ENCODE results near the gene MRGPRX2.
A peak's percentile ranks its signal among the peaks of the same experiment; 100 is the strongest.

The MRGPRX2 gene

DNA sequence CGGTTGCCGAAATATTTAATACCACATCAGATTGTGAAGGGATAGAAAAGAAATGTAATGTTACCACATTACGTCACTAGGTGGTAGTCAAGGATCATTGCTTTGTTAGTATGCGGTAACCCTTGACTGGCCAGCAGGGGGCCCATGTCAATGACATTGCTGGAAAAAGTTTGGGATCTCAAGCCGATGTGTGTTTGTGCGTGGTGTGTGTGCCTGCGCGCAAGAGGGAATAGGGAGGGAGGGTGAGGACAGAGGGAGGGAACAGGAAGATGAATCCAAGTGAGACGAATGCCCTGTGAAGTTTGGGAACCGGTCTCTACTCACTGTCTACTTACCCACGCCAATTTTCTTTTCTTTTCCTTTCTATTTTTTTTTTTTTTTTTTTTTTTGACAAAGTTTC, 10.7 kb upstream of the MRGPRX2 start:
- DNase-seq (ENCODE audit: low read depth), result peak; percentile 64
- H3K4me3 ChIP-seq (ENCODE audit: control insufficient read depth, low read depth, low read length), result peak overlapping the region; percentile 8
- peak; percentile 99 for TF ChIP-seq CTCF (IDR thresholded peaks at IDR 0.05; ENCODE audit: control insufficient read depth, insufficient read depth, low read depth, low read length, missing control alignments)

GRCh38 chr11:19059833-19060232, 684 bp downstream of the MRGPRX2 start:
- H3K4me3 ChIP-seq (ENCODE audit: control insufficient read depth, low read depth, low read length), result no peak overlapping the region
- no peak for TF ChIP-seq CTCF (IDR thresholded peaks at IDR 0.05; ENCODE audit: control insufficient read depth, insufficient read depth, low read depth, low read length, missing control alignments)
- no peak for DNase-seq (ENCODE audit: low read depth)

DNA sequence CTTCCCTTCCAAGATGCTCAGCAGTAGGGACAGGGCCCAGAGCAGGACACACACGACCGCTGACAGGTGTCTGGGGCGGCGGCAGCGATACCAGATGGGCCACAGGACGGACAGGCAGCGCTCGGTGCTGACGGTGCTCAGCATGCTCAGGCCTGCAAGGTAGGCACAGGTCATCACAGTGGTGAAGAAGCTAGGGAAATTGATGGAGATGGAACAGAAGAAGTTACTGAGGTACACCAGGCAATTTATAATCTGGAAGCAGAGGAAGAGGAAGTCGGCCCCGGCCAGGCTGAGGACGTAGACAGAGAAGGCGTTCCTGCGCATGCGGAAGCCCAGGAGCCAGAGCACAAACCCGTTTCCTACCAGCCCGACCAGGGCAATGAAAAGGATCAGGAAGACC, 4.6 kb downstream of the MRGPRX2 start:
- no peak for TF ChIP-seq CTCF (IDR thresholded peaks at IDR 0.05; ENCODE audit: control insufficient read depth, insufficient read depth, low read depth, low read length, missing control alignments)
- H3K4me3 ChIP-seq (ENCODE audit: control insufficient read depth, low read depth, low read length), result no peak overlapping the region
- DNase-seq (ENCODE audit: low read depth), result no peak

DNA sequence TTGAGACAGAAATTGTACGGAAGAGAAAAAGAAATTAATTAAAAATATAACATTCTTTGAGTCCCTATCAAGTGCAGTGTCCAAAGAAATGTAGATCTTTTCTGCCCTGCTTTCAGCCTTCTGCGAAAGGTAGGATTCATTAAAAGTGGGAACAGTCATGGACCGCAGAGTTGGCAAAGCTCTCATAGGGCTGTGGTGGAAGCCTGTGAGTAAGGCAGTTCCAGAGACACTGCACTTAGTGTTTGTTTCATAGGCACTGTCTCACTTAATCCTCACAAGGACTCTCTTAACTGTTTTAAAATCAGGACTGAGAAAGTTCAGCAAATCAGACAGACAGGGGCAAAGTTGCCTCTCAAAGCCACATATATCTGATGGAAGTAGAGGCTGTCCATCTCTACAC, 5.5 kb downstream of the MRGPRX2 start:
- no peak overlapping the region for H3K4me3 ChIP-seq (ENCODE audit: control insufficient read depth, low read depth, low read length)
- DNase-seq (ENCODE audit: low read depth), result no peak
- TF ChIP-seq CTCF (IDR thresholded peaks at IDR 0.05; ENCODE audit: control insufficient read depth, insufficient read depth, low read depth, low read length, missing control alignments), result no peak

DNA sequence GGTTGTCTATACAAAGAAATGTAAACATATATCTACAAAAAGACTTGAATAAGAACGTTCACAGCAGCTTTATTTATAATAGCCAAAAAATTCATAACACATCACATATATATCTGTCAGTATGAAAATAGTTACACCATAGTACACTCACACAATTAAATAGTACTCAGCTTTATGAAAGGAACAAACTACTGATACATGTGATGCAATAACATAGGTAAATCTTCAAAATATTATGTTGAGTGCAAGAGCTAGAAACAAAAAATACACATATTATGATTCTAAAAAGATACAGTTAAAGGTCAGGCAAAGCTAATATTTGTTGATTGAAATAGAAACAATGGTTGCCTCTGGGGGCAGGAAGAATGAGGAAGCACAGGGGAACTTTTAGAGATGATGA, 6.6 kb downstream of the MRGPRX2 start:
- DNase-seq (ENCODE audit: low read depth), result no peak
- H3K4me3 ChIP-seq (ENCODE audit: control insufficient read depth, low read depth, low read length), result no peak overlapping the region
- TF ChIP-seq CTCF (IDR thresholded peaks at IDR 0.05; ENCODE audit: control insufficient read depth, insufficient read depth, low read depth, low read length, missing control alignments), result no peak

DNA sequence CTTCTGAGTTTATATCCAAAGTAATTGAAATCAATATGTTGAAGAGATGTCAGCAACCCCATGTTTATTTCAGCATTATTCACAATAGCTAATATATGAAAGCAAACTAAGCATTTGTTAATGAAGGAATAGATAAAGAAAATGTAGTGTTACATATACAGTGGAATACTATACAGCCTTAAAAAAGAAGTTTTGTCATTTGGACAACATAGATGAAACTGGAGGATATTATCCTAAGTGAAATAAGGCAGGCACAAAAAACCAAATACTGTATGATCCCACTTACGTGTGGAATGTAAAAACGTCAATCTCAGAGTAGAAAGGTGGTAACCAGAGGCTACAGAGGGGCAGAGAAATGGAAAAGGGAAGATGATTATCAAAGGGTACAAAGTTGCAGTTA, 10.2 kb downstream of the MRGPRX2 start:
- TF ChIP-seq CTCF (IDR thresholded peaks at IDR 0.05; ENCODE audit: control insufficient read depth, insufficient read depth, low read depth, low read length, missing control alignments), result no peak
- DNase-seq (ENCODE audit: low read depth), result no peak

GRCh38 chr11:19049351-19049750, 11.2 kb downstream of the MRGPRX2 start:
- no peak overlapping the region for H3K4me3 ChIP-seq (ENCODE audit: control insufficient read depth, low read depth, low read length)
- DNase-seq (ENCODE audit: low read depth), result no peak
- no peak for TF ChIP-seq CTCF (IDR thresholded peaks at IDR 0.05; ENCODE audit: control insufficient read depth, insufficient read depth, low read depth, low read length, missing control alignments)

More for the DNA sequence above, 10.2 kb downstream of the MRGPRX2 start:
- no peak overlapping the region for H3K4me3 ChIP-seq (ENCODE audit: control insufficient read depth, low read depth, low read length)
